Measurements from ENCODE around the gene MUCL3. TPM values are rescaled to one million over a fixed set of nuclear protein-coding genes. Genes with fewer than 3 reads are reported as not detected.
"Not testable (repeated sequence)": the region's sequence is repeated elsewhere in the genome, so short reads cannot be mapped to it uniquely, and the experiment has no call there.

Gene MUCL3
- total and polyA plus RNA-seq, 10 of the 15 experiments (the other 5 are each of a cell fraction or from before 2014, with no cell fraction given) = 0.03 to 1.4 (median 0.61) TPM

DNA sequence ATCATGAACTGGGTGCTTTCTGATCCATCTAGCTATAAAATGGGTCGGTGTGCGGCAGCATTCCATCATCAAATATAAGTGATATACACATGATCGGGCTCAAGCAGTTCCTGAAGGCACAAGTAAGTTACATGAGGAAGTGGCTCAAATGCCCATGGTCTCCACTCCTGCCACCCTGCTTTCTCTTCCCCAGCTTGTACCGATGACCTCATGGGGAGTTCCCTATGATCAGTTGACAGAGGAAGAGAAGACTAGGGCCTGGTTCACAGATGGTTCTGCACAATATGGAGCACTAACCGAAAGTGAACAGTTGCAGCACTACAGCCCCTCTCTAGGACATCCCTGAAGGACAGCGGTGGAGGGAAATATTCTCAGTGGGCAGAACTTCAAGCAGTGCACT, 28.4 kb downstream of the MUCL3 start:
- FAIRE-seq; H2AFZ ChIP-seq (ENCODE audit: control insufficient read depth, low read depth, low read length); H3K9ac ChIP-seq (ENCODE audit: control insufficient read depth, insufficient read depth, low read length); DNase-seq (ENCODE audit: low read depth, low spot score); H3K27ac ChIP-seq (ENCODE audit: control insufficient read depth, insufficient read depth); BruUV-seq (replicated peaks); in situ Hi-C loops (cut with MboI); POLR2A ChIA-PET; H3K79me2 ChIP-seq (ENCODE audit: control insufficient read depth, insufficient read depth, low read length); intact Hi-C loops (cut with micrococcal nuclease; ENCODE audit: unreplicated experiment); H3K4me1 ChIP-seq (ENCODE audit: control insufficient read depth, insufficient read depth, low read length); H4K20me1 ChIP-seq (ENCODE audit: control insufficient read depth, insufficient read depth); RAD21 ChIA-PET (ENCODE audit: unreplicated experiment); H3K4me2 ChIP-seq (ENCODE audit: control insufficient read depth, insufficient read depth); H3K4me3 ChIP-seq; H3K27me3 ChIP-seq (replicated peaks in 1 of 2; ENCODE audit: control insufficient read depth in 2 of 2, insufficient read depth in 2 of 2, low read length in 1 of 2); H3K36me3 ChIP-seq (ENCODE audit: control insufficient read depth in 2 of 2, insufficient read depth in 2 of 2, low read length in 1 of 2); H3K9me3 ChIP-seq (replicated peaks; ENCODE audit: control insufficient read depth, insufficient read depth, low read length); ATAC-seq: not testable (repeated sequence)
- TF ChIP-seq, protein P1, sequence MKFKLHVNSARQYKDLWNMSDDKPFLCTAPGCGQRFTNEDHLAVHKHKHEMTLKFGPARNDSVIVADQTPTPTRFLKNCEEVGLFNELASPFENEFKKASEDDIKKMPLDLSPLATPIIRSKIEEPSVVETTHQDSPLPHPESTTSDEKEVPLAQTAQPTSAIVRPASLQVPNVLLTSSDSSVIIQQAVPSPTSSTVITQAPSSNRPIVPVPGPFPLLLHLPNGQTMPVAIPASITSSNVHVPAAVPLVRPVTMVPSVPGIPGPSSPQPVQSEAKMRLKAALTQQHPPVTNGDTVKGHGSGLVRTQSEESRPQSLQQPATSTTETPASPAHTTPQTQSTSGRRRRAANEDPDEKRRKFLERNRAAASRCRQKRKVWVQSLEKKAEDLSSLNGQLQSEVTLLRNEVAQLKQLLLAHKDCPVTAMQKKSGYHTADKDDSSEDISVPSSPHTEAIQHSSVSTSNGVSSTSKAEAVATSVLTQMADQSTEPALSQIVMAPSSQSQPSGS (IDR thresholded peaks at IDR 0.05; ENCODE audit: low read length) = peak; percentile 54
- TF ChIP-seq JUNB (IDR thresholded peaks at IDR 0.05) = peak; percentile 55
- TF ChIP-seq ATF7 (IDR thresholded peaks at IDR 0.05; ENCODE audit: low read depth) = peak; percentile 94
- TF ChIP-seq SPI1 (IDR thresholded peaks at IDR 0.05; ENCODE audit: borderline replicate concordance, insufficient read depth, low read depth, low read length) = peak; percentile 47; the same call in 1 of the 2 replicates
- CTCF ChIA-PET = interaction anchor here (1.2 kb wide), 1 partner anchor 118 kb away, joined by 3 read pairs; no protein-coding TSS in a partner anchor
- SMC1A ChIA-PET (ENCODE audit: uncharacterized antibody, unreplicated experiment) = interaction anchor here (0.8 to 1.6 kb wide), 4 partner anchors 10 to 428 kb away, joined by 3 read pairs; no protein-coding TSS in a partner anchor
- 38% methylated on average over 6 of the region's 6 CpGs for WGBS (ENCODE audit: insufficient coverage, insufficient replicate concordance, low lambda C conversion rate, missing lambda C conversion rate)

DNA sequence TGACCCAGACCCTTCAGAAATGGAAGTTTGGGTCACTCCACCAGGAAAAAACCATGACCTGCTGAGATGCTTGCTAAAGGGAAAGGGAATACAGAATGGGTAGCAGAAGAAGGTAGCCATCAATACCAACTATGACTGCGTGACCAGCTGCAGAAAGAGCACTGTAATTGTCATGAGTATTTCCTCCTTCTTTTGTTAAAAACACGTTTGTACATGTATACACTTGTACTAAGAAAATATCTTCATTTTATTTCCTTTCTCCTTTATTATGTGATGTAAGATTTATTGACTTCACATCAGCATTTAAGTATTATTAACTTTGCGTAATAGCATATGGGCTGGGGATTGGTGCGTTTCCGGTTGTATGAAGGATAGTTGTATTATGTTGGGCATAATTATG, 30.2 kb downstream of the MUCL3 start:
- H3K4me2 ChIP-seq (ENCODE audit: control insufficient read depth, insufficient read depth) = no peak overlapping the region
- H3K4me1 ChIP-seq (ENCODE audit: control insufficient read depth, insufficient read depth, low read length) = no peaks in the 10 kb centered on the region
- no peaks in the 10 kb centered on the region for H4K20me1 ChIP-seq (ENCODE audit: control insufficient read depth, insufficient read depth)
- SMC1A ChIA-PET (ENCODE audit: uncharacterized antibody, unreplicated experiment) = no interaction called here
- FAIRE-seq (no peak), DNase-seq (ENCODE audit: low read depth, low spot score) (no peak), ATAC-seq (no peak)
- H3K27me3 ChIP-seq (replicated peaks in 1 of 2; ENCODE audit: control insufficient read depth in 2 of 2, insufficient read depth in 2 of 2, low read length in 1 of 2) = no peaks in the 10 kb centered on the region; a peak in 1 of 4 replicates
- no peaks in the 10 kb centered on the region for H3K79me2 ChIP-seq (ENCODE audit: control insufficient read depth, insufficient read depth, low read length)
- no peak overlapping the region for H3K4me3 ChIP-seq
- no peak overlapping the region for H3K9ac ChIP-seq (ENCODE audit: control insufficient read depth, insufficient read depth, low read length)
- POLR2A ChIA-PET = no interaction called here
- in situ Hi-C loops (cut with MboI) (no loop called here), intact Hi-C loops (cut with micrococcal nuclease; ENCODE audit: unreplicated experiment) (no loop called here)
- no peaks in the 10 kb centered on the region for H3K9me3 ChIP-seq (replicated peaks; ENCODE audit: control insufficient read depth, insufficient read depth, low read length)
- H3K36me3 ChIP-seq (ENCODE audit: control insufficient read depth in 2 of 2, insufficient read depth in 2 of 2, low read length in 1 of 2) = no peaks in the 10 kb centered on the region
- WGBS (ENCODE audit: insufficient coverage, insufficient replicate concordance, low lambda C conversion rate, missing lambda C conversion rate) = 67% methylated on average over 5 of the region's 5 CpGs
- CTCF ChIA-PET = no interaction called here
- H2AFZ ChIP-seq (ENCODE audit: control insufficient read depth, low read depth, low read length) = no peak overlapping the region
- BruUV-seq (replicated peaks) = no TSS peak
- H3K27ac ChIP-seq (ENCODE audit: control insufficient read depth, insufficient read depth) = no peak overlapping the region
- RAD21 ChIA-PET (ENCODE audit: unreplicated experiment) = no interaction called here
- no peak for TF ChIP-seq RBBP5 (conservative IDR thresholded peaks at IDR 0.05)
- TF ChIP-seq, protein P2, sequence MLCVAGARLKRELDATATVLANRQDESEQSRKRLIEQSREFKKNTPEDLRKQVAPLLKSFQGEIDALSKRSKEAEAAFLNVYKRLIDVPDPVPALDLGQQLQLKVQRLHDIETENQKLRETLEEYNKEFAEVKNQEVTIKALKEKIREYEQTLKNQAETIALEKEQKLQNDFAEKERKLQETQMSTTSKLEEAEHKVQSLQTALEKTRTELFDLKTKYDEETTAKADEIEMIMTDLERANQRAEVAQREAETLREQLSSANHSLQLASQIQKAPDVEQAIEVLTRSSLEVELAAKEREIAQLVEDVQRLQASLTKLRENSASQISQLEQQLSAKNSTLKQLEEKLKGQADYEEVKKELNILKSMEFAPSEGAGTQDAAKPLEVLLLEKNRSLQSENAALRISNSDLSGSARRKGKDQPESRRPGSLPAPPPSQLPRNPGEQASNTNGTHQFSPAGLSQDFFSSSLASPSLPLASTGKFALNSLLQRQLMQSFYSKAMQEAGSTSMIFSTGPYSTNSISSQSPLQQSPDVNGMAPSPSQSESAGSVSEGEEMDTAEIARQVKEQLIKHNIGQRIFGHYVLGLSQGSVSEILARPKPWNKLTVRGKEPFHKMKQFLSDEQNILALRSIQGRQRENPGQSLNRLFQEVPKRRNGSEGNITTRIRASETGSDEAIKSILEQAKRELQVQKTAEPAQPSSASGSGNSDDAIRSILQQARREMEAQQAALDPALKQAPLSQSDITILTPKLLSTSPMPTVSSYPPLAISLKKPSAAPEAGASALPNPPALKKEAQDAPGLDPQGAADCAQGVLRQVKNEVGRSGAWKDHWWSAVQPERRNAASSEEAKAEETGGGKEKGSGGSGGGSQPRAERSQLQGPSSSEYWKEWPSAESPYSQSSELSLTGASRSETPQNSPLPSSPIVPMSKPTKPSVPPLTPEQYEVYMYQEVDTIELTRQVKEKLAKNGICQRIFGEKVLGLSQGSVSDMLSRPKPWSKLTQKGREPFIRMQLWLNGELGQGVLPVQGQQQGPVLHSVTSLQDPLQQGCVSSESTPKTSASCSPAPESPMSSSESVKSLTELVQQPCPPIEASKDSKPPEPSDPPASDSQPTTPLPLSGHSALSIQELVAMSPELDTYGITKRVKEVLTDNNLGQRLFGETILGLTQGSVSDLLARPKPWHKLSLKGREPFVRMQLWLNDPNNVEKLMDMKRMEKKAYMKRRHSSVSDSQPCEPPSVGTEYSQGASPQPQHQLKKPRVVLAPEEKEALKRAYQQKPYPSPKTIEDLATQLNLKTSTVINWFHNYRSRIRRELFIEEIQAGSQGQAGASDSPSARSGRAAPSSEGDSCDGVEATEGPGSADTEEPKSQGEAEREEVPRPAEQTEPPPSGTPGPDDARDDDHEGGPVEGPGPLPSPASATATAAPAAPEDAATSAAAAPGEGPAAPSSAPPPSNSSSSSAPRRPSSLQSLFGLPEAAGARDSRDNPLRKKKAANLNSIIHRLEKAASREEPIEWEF (IDR thresholded peaks at IDR 0.05; ENCODE audit: insufficient replicate concordance, low read depth, low read length) = no peak
